OCI-LY7 (cell line): ENCODE measurements around the gene CCBE1. TPM values are rescaled to one million over a fixed set of nuclear protein-coding genes. Genes with fewer than 3 reads are reported as not detected.

ENCODE experiments used
- BruUV-seq: library from RNA; stranded (reverse); fragments of 400-500 nt; replicated peaks from 2 replicates; lab custom pipeline; 2021; lab: Mats Ljungman, UMichigan
- CTCF ChIA-PET: fragments of 300-600 bp; sonication (Branson Sonifier 250); formaldehyde crosslinking; loops from one replicate; lab custom pipeline; 2022; ENCODE audit warnings: antibody characterized with exemption; ENCODE audit not compliant: unreplicated experiment; lab: Charles Lee
- POLR2A ChIA-PET: fragments of 300-600 bp; sonication (Branson Sonifier 250); formaldehyde crosslinking; loops from one replicate; lab custom pipeline; 2022; ENCODE audit warnings: antibody characterized with exemption; lab: Charles Lee
- DNase-seq: peaks from one replicate; pipeline ENCODE4 v3.0.0-alpha.2; 2015; ENCODE audit warnings: low spot score
- H2AFZ ChIP-seq: fragments of 200-600 bp; sonication (generic), shearing (Covaris generic); 2 replicates; pipeline ENCODE4 v1.6.1; 2014; ENCODE audit warnings: mild to moderate bottlenecking, antibody characterized with exemption, low read length, moderate library complexity
- H3K27ac ChIP-seq: fragments of 200-600 bp; sonication (generic); 2 replicates; pipeline ENCODE4 v1.5.1; 2014; ENCODE audit warnings: mixed run types, low read depth, mild to moderate bottlenecking, moderate library complexity, low read length, inconsistent platforms; ENCODE audit not compliant: poor library complexity, severe bottlenecking
- H3K36me3 ChIP-seq: fragments of 200-600 bp; sonication (generic); 2 replicates; pipeline ENCODE4 v1.6.1; 2014; ENCODE audit warnings: mild to moderate bottlenecking, antibody characterized with exemption, low read length, moderate library complexity, mixed read lengths; ENCODE audit not compliant: insufficient read depth
- H3K4me1 ChIP-seq: fragments of 200-600 bp; sonication (generic); 2 replicates; pipeline ENCODE4 v1.5.1; 2014; ENCODE audit warnings: mild to moderate bottlenecking, low read length; ENCODE audit not compliant: insufficient read depth, poor library complexity, severe bottlenecking
- H3K4me2 ChIP-seq: fragments of 200-600 bp; sonication (generic); 2 replicates; pipeline ENCODE4 v1.6.1; 2014; ENCODE audit warnings: mild to moderate bottlenecking, low read length
- H3K4me3 ChIP-seq: fragments of 200-600 bp; sonication (generic); 2 replicates; pipeline ENCODE4 v1.5.1; 2014; ENCODE audit warnings: mild to moderate bottlenecking, low read depth, low read length; ENCODE audit not compliant: poor library complexity, severe bottlenecking
- H3K79me2 ChIP-seq: fragments of 200-600 bp; sonication (generic); 2 replicates; pipeline ENCODE4 v1.6.1; 2016; ENCODE audit warnings: low read depth, mild to moderate bottlenecking, low read length, moderate library complexity, mixed read lengths; ENCODE audit not compliant: insufficient read depth
- H3K9me2 ChIP-seq: fragments of 200-600 bp; sonication (generic); 2 replicates; pipeline ENCODE4 v1.6.1; 2016; ENCODE audit warnings: mild to moderate bottlenecking, low read length, mixed read lengths; ENCODE audit not compliant: insufficient read depth
- H3K9me3 ChIP-seq: fragments of 200-600 bp; sonication (generic); 2 replicates; pipeline ENCODE4 v1.6.1; 2014; ENCODE audit warnings: mild to moderate bottlenecking, mixed run types, low read length, mixed read lengths
- H4K20me1 ChIP-seq: fragments of 200-600 bp; sonication (generic); 2 replicates; pipeline ENCODE4 v1.6.1; 2014; ENCODE audit warnings: mild to moderate bottlenecking, antibody characterized with exemption, low read length, moderate library complexity, mixed read lengths; ENCODE audit not compliant: insufficient read depth
- CTCF ChIP-seq: fragments of 200-600 bp; sonication (generic); conservative IDR thresholded peaks from 2 replicates; pipeline ENCODE4 v1.5.1; 2014; ENCODE audit warnings: mild to moderate bottlenecking, antibody characterized with exemption, low read length, moderate library complexity, mixed read lengths
- EZH2phosphoT487 ChIP-seq: fragments of 200-600 bp; sonication (generic); IDR thresholded peaks from 2 replicates; pipeline ENCODE4 v1.6.1; 2018; ENCODE audit warnings: low read depth, borderline replicate concordance, mild to moderate bottlenecking, mixed run types, antibody characterized with exemption, low read length, moderate library complexity, mixed read lengths
- intact Hi-C: fragments of 100-400 bp; cut with micrococcal nuclease; formaldehyde crosslinking; loops from one replicate; pipeline ENCODE4 v1.10.0; 2022; ENCODE audit not compliant: unreplicated experiment
- total RNA-seq, 2 experiments: library from RNA; depleted of rRNA in 1 of 2; stranded (reverse); fragments of >200 nt in 1 of 2; shearing (Covaris generic) in 1 of 2; gene quantifications; 2 replicates each; pipeline ENCODE4 v1.2.3, GENCODE V29; 2014 to 2022

Gene CCBE1
- total RNA-seq, 2 experiments from 2014 or later: 0.16 to 0.70 TPM

GRCh38 chr18:59607471-59607870 is 89.8 kb downstream of the CCBE1 start:
- no peak overlapping the region for H3K27ac ChIP-seq
- H3K4me3 ChIP-seq: no peak overlapping the region
- H4K20me1 ChIP-seq: no peaks in the 10 kb centered on the region
- no peaks in the 10 kb centered on the region for H3K4me1 ChIP-seq
- H3K36me3 ChIP-seq: no peaks in the 10 kb centered on the region
- H3K4me2 ChIP-seq: no peak overlapping the region
- DNase-seq: no peak
- intact Hi-C loops: no loop called here
- H3K9me3 ChIP-seq: no peaks in the 10 kb centered on the region
- ChIA-PET CTCF (no interaction called here), POLR2A (no interaction called here)
- no peaks in the 10 kb centered on the region for H3K9me2 ChIP-seq
- no peak overlapping the region for H2AFZ ChIP-seq
- TF ChIP-seq EZH2phosphoT487 (no peak), CTCF (no peak)
- no peaks in the 10 kb centered on the region for H3K79me2 ChIP-seq
- no TSS peak for BruUV-seq

- no peak overlapping the region for H2AFZ ChIP-seq
- no peaks in the 10 kb centered on the region for H3K4me1 ChIP-seq
- no peak overlapping the region for H3K27ac ChIP-seq
- no peaks in the 10 kb centered on the region for H3K9me2 ChIP-seq
- no peaks in the 10 kb centered on the region for H3K36me3 ChIP-seq
- TF ChIP-seq CTCF: no peak
- H3K9me3 ChIP-seq: no peaks in the 10 kb centered on the region
- POLR2A ChIA-PET: no interaction called here
- no peaks in the 10 kb centered on the region for H3K79me2 ChIP-seq
- no peaks in the 10 kb centered on the region for H4K20me1 ChIP-seq
- H3K4me3 ChIP-seq: no peak overlapping the region
- no peak overlapping the region for H3K4me2 ChIP-seq
- no TSS peak for BruUV-seq
- intact Hi-C loops: no loop called here
- DNase-seq: no peak
- CTCF ChIA-PET: no interaction called here
These were observed 90.2 kb downstream of the CCBE1 start for GRCh38 chr18:59607078-59607379.

DNA sequence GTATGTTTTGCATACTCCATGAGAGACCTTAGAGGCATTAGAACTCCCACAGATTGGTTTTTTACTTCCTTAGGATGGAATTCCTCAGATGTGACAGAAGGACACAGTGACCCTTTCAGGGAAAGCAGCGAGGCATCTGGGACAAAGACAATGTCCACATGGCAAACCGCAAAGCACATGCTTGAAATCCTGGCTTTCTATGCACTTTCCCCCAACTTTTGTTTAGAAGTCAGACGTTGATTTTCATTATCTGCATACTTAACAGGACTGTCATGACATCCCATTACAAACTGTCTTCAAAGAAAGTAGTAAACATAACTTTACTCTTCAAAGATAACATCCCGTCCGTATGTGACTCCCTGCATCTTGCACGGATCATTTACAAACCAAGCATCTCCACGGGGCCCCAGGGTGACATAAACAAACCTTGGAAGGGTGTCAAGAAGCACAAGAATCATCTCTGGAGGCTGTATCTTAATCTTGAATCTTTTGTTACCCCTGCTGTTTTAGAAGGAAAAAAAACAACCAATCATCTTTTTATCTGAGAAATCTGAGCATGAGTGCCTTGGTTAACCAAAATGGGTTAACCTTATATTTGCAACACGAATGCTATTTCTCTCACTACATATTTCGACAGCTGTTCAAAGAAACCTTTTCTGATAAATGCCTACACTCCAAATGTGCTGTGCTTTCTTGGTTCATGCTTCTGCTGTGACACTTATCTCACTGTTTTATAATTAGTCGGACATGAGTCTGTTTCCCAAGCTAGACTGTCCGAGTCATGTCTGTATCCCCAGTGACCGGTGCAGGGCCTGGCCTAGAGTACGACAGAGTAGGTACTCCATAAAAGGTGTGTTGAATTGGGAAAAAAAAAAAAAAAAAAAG is 90.8 kb downstream of the CCBE1 start:
- H3K4me1 ChIP-seq: no peaks in the 10 kb centered on the region
- no peak for DNase-seq

More for the DNA sequence above, 90.8 kb downstream of the CCBE1 start:
- TF ChIP-seq EZH2phosphoT487: no peak
- TF ChIP-seq CTCF: no peak
- Histone ChIP-seq H3K9me2 (no peaks in the 10 kb centered on the region), H3K4me2 (no peak overlapping the region), H3K27ac (no peak overlapping the region), H3K4me3 (no peak overlapping the region), H3K9me3 (no peaks in the 10 kb centered on the region), H3K79me2 (no peaks in the 10 kb centered on the region), H2AFZ (no peak overlapping the region), H4K20me1 (no peaks in the 10 kb centered on the region), H3K36me3 (no peaks in the 10 kb centered on the region)
- CTCF ChIA-PET: no interaction called here
- POLR2A ChIA-PET: no interaction called here
- intact Hi-C loops: no loop called here
- no TSS peak for BruUV-seq
